ENCODE measurements around the gene LRP1B.
"Not testable (repeated sequence)": the region's sequence is repeated elsewhere in the genome, so short reads cannot be mapped to it uniquely, and the experiment has no call there.

The LRP1B gene

GRCh38 chr2:140472676-140473075 lies 1658.1 kb downstream of the LRP1B start:
- FAIRE-seq, result no peak

GRCh38 chr2:140465301-140465700 lies 1665.5 kb downstream of the LRP1B start:
- FAIRE-seq, result no peak

- FAIRE-seq, result no peak
Measured at GRCh38 chr2:140462990-140463389, 1667.8 kb downstream of the LRP1B start.

- FAIRE-seq, result no peak
Measured at GRCh38 chr2:140457483-140457882, 1673.3 kb downstream of the LRP1B start.

- FAIRE-seq, result no peak
Measured at GRCh38 chr2:140455315-140455714, 1675.5 kb downstream of the LRP1B start.

- no peak for FAIRE-seq
Measured at GRCh38 chr2:140454717-140455116, 1676.1 kb downstream of the LRP1B start.

- no peak for FAIRE-seq
Measured at GRCh38 chr2:140451324-140451723, 1679.5 kb downstream of the LRP1B start.

GRCh38 chr2:140442319-140442718 lies 1688.5 kb downstream of the LRP1B start:
- no peak for FAIRE-seq

GRCh38 chr2:140440815-140441214 lies 1690.0 kb downstream of the LRP1B start:
- FAIRE-seq, result no peak

- no peak for FAIRE-seq
Measured at GRCh38 chr2:140436936-140437335, 1693.9 kb downstream of the LRP1B start.

GRCh38 chr2:140427033-140427432 lies 1703.8 kb downstream of the LRP1B start:
- FAIRE-seq, result not testable (repeated sequence)

- FAIRE-seq, result no peak
Measured at GRCh38 chr2:140424471-140424870, 1706.3 kb downstream of the LRP1B start.

GRCh38 chr2:140422759-140423158 lies 1708.1 kb downstream of the LRP1B start:
- no peak for FAIRE-seq

GRCh38 chr2:140417504-140417903 lies 1713.3 kb downstream of the LRP1B start:
- no peak for FAIRE-seq

GRCh38 chr2:140416577-140416976 lies 1714.2 kb downstream of the LRP1B start:
- no peak for FAIRE-seq

- not testable (repeated sequence) for FAIRE-seq
Measured at GRCh38 chr2:140415035-140415434, 1715.8 kb downstream of the LRP1B start.

- FAIRE-seq, result no peak
Measured at GRCh38 chr2:140410695-140411094, 1720.1 kb downstream of the LRP1B start.

- no peak for FAIRE-seq
Measured at GRCh38 chr2:140401056-140401455, 1729.8 kb downstream of the LRP1B start.

GRCh38 chr2:140392824-140393223 lies 1738.0 kb downstream of the LRP1B start:
- FAIRE-seq, result no peak

- FAIRE-seq, result no peak
Measured at GRCh38 chr2:140384946-140385345, 1745.9 kb downstream of the LRP1B start.

GRCh38 chr2:140383781-140384180 lies 1747.0 kb downstream of the LRP1B start:
- FAIRE-seq, result no peak

GRCh38 chr2:140376686-140377085 lies 1754.1 kb downstream of the LRP1B start:
- no peak for FAIRE-seq

- no peak for FAIRE-seq
Measured at GRCh38 chr2:140363131-140363530, 1767.7 kb downstream of the LRP1B start.

GRCh38 chr2:140362361-140362760 lies 1768.5 kb downstream of the LRP1B start:
- no peak for FAIRE-seq

GRCh38 chr2:140359056-140359771 lies 1771.6 kb downstream of the LRP1B start:
- FAIRE-seq, result no peak
